HL-60 (cell line): ENCODE results near the gene AHRR.

ENCODE experiments used
- DNase-seq, 2 experiments: peaks; one replicate each; pipeline ENCODE4 v3.0.0-alpha.2; 2010 to 2020; ENCODE audit warnings: low read depth in 1 of 2, low spot score in 1 of 2
- H3K27ac ChIP-seq: fragments of 250-450 bp; sonication (Bioruptor Pico); replicated peaks from 2 replicates; pipeline ENCODE4 v1.5.1; 2020; ENCODE audit warnings: mild to moderate bottlenecking, moderate library complexity
- H3K27me3 ChIP-seq: fragments of 250-450 bp; sonication (Bioruptor Pico); 2 replicates; pipeline ENCODE4 v1.5.1; 2021; ENCODE audit warnings: mild to moderate bottlenecking, moderate library complexity; ENCODE audit not compliant: insufficient read depth, poor library complexity, severe bottlenecking
- H3K4me3 ChIP-seq: replicated peaks from 2 replicates; pipeline ENCODE4 v1.5.1; 2011; ENCODE audit warnings: mild to moderate bottlenecking, control low read depth, low read length; ENCODE audit not compliant: insufficient read depth
- CTCF ChIP-seq: IDR thresholded peaks from one replicate; pipeline ENCODE4 v1.5.1; 2011; ENCODE audit warnings: low read length, control low read depth, inconsistent platforms; ENCODE audit not compliant: insufficient read depth
- GABPA ChIP-seq: IDR thresholded peaks from 2 replicates; pipeline ENCODE4 v1.6.1; 2012; ENCODE audit warnings: low read depth
- POLR2AphosphoS5 ChIP-seq: IDR thresholded peaks from 2 replicates; pipeline ENCODE4 v1.6.1; 2012; ENCODE audit warnings: low read depth
- SPI1 ChIP-seq: IDR thresholded peaks from 2 replicates; pipeline ENCODE4 v1.6.1; 2012; ENCODE audit warnings: low read depth, mild to moderate bottlenecking, borderline replicate concordance
- TF ChIP-seq, protein P1 (sequence below): IDR thresholded peaks from 2 replicates; pipeline ENCODE4 v1.6.1; 2012; ENCODE audit warnings: low read depth; ENCODE audit not compliant: insufficient replicate concordance

AHRR gene

DNA sequence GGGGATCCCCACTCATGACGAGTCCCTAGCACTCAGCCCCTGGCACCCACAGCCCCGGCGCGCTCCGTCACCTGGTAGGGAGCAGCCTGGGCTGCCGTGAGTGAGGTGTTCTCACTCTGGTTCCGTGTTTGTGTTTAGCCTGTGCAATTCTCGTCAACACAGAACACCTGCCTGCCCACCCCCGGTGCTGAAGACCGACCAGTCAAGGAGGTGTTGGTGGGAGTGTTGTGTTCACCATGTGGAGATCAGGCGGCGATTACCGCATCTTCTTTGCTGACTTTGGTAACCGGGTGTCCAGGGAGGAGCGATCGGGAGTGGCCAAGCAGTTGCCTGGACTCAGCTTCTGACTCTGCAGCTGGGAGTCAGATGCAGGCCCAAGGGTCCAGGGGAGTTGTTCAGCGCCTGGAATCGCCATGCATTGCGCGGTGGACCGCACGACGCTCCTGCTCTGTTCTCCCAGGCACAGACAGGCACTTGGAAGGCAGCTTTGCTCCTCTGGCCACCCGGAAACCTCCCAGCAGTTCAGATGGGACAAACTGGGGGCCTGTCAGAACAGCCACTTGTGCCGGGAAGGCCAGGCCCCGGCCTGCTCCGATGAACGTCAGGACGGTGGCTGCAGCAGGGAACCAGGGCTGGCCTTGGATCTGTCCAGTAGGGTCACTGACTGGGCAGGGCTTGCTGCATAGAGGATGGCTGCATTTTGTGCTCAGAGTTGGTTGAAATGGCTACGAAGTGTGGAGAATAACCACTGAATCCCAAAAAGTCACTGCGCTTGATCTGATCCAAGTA is 149.6 kb downstream of the AHRR start:
- TF ChIP-seq, protein P1, sequence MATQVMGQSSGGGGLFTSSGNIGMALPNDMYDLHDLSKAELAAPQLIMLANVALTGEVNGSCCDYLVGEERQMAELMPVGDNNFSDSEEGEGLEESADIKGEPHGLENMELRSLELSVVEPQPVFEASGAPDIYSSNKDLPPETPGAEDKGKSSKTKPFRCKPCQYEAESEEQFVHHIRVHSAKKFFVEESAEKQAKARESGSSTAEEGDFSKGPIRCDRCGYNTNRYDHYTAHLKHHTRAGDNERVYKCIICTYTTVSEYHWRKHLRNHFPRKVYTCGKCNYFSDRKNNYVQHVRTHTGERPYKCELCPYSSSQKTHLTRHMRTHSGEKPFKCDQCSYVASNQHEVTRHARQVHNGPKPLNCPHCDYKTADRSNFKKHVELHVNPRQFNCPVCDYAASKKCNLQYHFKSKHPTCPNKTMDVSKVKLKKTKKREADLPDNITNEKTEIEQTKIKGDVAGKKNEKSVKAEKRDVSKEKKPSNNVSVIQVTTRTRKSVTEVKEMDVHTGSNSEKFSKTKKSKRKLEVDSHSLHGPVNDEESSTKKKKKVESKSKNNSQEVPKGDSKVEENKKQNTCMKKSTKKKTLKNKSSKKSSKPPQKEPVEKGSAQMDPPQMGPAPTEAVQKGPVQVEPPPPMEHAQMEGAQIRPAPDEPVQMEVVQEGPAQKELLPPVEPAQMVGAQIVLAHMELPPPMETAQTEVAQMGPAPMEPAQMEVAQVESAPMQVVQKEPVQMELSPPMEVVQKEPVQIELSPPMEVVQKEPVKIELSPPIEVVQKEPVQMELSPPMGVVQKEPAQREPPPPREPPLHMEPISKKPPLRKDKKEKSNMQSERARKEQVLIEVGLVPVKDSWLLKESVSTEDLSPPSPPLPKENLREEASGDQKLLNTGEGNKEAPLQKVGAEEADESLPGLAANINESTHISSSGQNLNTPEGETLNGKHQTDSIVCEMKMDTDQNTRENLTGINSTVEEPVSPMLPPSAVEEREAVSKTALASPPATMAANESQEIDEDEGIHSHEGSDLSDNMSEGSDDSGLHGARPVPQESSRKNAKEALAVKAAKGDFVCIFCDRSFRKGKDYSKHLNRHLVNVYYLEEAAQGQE, result no peak
- TF ChIP-seq CTCF (no peak), POLR2AphosphoS5 (no peak), SPI1 (no peak), GABPA (no peak)
- DNase-seq, result no peak
- H3K27ac ChIP-seq, result peak overlapping the region; percentile 91; the same call in 1 of the 2 replicates
- peaks cover 20% of the 10 kb centered on the region for H3K27me3 ChIP-seq
- H3K4me3 ChIP-seq, result no peak overlapping the region

DNA sequence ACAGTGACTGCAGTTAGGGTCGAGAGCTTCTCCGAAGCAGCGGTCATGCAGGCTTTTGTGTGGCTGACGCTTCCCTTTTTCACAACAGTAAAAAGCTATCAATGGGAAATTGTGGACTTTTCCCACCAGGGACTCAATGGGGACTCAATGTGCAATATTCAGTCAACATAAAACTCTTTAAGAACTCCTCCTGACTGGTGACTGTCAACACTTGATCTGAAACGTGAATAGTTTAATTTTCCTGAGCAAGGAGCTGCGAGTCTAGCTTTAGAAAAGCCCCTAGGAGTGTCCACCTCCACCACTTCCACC is 150.2 kb downstream of the AHRR start:
- H3K4me3 ChIP-seq, result peak overlapping the region; percentile 56
- TF ChIP-seq SPI1 (peak; percentile 62; the same call in 1 of the 2 replicates), POLR2AphosphoS5 (no peak; the same call in 1 of the 2 replicates)
- peak in 1 of 2 experiments; percentile 44 for DNase-seq
- H3K27ac ChIP-seq, result peak overlapping the region; percentile 91
- H3K27me3 ChIP-seq, result peaks cover 26% of the 10 kb centered on the region

DNA sequence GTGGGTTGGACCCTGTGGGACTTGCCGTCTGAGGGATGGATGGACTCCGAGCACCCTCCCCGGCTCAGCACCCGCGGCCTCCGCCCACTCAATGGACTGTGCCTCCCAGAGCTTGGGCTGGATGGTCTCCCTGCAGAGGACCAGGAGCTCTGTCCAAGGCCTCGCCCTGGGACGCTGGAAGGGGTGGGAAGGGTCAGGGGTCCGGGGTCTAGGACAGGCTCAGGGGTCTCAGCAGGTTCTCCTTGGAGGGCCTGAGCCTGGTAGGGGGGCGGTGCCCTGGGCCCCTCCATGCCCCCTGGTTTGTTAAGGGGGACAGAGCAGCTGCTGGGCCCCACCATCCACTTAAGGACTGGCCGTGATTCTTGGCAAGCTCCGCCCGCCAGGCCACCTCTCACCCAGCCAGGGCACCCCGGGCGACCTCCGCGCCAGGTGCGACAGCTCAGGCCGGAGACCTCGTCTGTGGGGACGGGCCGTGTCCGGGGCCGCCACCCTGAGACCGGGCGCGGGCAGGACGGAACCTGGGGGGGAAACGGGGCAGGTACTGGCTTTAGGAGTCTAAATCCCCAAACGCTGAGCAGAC is 150.7 kb downstream of the AHRR start:
- Histone ChIP-seq H3K4me3 (peak overlapping the region; percentile 56), H3K27me3 (peaks cover 30% of the 10 kb centered on the region), H3K27ac (peak overlapping the region; percentile 91)
- peak in 1 of 2 experiments; percentile 14 for DNase-seq
- TF ChIP-seq GABPA (no peak), POLR2AphosphoS5 (peak; percentile 56)
- TF ChIP-seq, protein P1, result no peak

DNA sequence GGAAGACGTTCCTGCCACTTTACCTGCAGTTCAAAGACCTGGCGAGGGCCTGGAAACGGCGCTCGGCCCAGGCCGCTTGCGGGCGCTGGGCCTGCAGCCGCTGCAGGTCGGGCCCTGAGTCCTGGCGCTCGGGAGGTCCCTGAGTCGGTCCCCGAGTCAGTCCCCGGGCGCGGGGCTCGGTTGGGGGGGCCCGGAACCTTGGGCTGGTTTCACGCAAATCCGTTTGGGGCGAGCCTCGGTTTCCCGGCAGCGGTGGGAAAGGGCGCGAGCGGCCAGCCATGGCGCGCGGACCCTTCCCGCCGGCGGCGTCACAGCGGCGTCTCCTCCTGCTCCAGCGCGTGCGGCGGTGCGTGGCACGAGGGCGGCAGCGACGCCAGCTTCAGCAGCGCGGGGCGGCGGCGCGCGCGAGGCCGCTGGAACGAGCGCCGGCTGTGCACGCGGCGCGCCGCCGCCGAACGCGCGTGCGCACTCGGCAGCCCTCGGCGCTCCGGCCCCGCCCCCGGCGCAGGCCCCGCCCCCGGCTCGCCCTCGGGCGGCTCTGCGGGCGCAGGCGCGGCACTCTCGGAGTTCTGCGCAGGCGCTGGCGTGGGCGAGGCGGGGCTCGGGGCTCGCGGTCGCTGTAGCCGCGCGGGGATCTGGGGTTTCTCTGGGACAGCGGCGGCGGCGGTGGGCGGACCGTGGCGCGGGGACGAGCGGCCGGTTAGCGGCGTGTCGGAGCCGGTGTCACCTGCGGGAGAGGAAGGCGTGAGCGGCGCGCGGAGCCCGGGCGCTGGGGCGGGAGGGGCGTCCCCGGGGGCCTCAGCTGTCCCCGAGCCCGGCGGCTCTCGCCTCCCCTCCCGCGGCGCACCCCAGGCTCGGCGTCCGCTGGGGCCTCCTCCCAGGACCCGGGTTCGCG is 151.4 kb downstream of the AHRR start:
- Histone ChIP-seq H3K27me3 (peaks cover 38% of the 10 kb centered on the region), H3K4me3 (peak overlapping the region; percentile 56), H3K27ac (peak overlapping the region; percentile 91)
- peak; percentile 74 to 75 for DNase-seq
- no peak for TF ChIP-seq GABPA
- TF ChIP-seq POLR2AphosphoS5, result peak; percentile 51

GRCh38 chr5:473551-474192 is 152.2 kb downstream of the AHRR start:
- Histone ChIP-seq H3K4me3 (peak overlapping the region; percentile 54), H3K27ac (no peak overlapping the region), H3K27me3 (peaks cover 39% of the 10 kb centered on the region)
- no peak for DNase-seq
- TF ChIP-seq POLR2AphosphoS5, result no peak
- TF ChIP-seq, protein P1, result no peak
- no peak for TF ChIP-seq CTCF
